KMS-11 (cell line): ENCODE measurements around the gene DYRK1A.

Experiments used
- H2AFZ ChIP-seq: fragments of 200-600 bp; sonication (generic); 2 replicates; pipeline ENCODE4 v1.6.1; 2016; ENCODE audit warnings: antibody characterized with exemption, mixed run types, low read depth
- H3K27ac ChIP-seq: fragments of 200-600 bp; sonication (generic); 2 replicates; pipeline ENCODE4 v1.6.1; 2016; ENCODE audit warnings: mild to moderate bottlenecking, mixed run types
- H3K27me3 ChIP-seq: fragments of 200-600 bp; sonication (generic); 2 replicates; pipeline ENCODE4 v1.6.1; 2017; ENCODE audit warnings: mild to moderate bottlenecking, low read depth, mixed run types, moderate library complexity; ENCODE audit not compliant: insufficient read depth
- H3K36me3 ChIP-seq: fragments of 200-600 bp; sonication (generic); 2 replicates; pipeline ENCODE4 v1.6.1; 2017; ENCODE audit warnings: mild to moderate bottlenecking, mixed run types; ENCODE audit not compliant: insufficient read depth
- H3K4me1 ChIP-seq: fragments of 200-600 bp; sonication (generic); 2 replicates; pipeline ENCODE4 v1.6.1; 2016; ENCODE audit warnings: mild to moderate bottlenecking, low read depth, mixed run types; ENCODE audit not compliant: poor library complexity, severe bottlenecking
- H3K4me2 ChIP-seq: fragments of 200-600 bp; sonication (generic); 2 replicates; pipeline ENCODE4 v1.7.0; 2016; ENCODE audit warnings: mild to moderate bottlenecking, mixed run types
- H3K4me3 ChIP-seq: fragments of 200-600 bp; sonication (generic); IDR thresholded peaks from 2 replicates; pipeline ENCODE4 v1.6.1; 2017; ENCODE audit warnings: low read depth, low read length, mixed read lengths; ENCODE audit not compliant: insufficient read depth
- H3K79me2 ChIP-seq: fragments of 200-600 bp; sonication (generic); 2 replicates; pipeline ENCODE4 v1.6.1; 2016; ENCODE audit warnings: low read depth, mixed run types; ENCODE audit not compliant: insufficient read depth
- H3K9ac ChIP-seq: fragments of 200-600 bp; sonication (generic); 2 replicates; pipeline ENCODE4 v1.6.1; 2016; ENCODE audit warnings: mild to moderate bottlenecking, mixed run types
- H4K20me1 ChIP-seq: fragments of 200-600 bp; sonication (generic); 2 replicates; pipeline ENCODE4 v1.6.1; 2016; ENCODE audit warnings: mild to moderate bottlenecking, mixed run types; ENCODE audit not compliant: insufficient read depth
- TF ChIP-seq, protein P1 (sequence below): fragments of 200-600 bp; sonication (generic); conservative IDR thresholded peaks from 2 replicates; pipeline ENCODE4 v1.6.1; 2017; ENCODE audit warnings: low read depth, mild to moderate bottlenecking, antibody characterized with exemption, low read length, moderate library complexity, mixed read lengths

Gene DYRK1A

DNA sequence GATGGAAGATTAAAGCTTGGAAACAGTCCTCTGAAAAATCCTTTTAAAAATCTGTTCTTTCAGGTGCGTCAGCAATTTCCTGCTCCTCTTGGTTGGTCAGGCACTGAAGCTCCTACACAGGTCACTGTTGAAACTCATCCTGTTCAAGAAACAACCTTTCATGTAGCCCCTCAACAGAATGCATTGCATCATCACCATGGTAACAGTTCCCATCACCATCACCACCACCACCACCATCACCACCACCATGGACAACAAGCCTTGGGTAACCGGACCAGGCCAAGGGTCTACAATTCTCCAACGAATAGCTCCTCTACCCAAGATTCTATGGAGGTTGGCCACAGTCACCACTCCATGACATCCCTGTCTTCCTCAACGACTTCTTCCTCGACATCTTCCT is 145.3 kb downstream of the DYRK1A start:
- peaks cover 12% of the 10 kb centered on the region for H3K4me1 ChIP-seq
- H4K20me1 ChIP-seq, result no peaks in the 10 kb centered on the region
- no peak overlapping the region for H3K4me2 ChIP-seq
- H2AFZ ChIP-seq, result no peak overlapping the region
- no peaks in the 10 kb centered on the region for H3K79me2 ChIP-seq
- H3K27me3 ChIP-seq, result no peaks in the 10 kb centered on the region
- no peak overlapping the region for H3K27ac ChIP-seq
- TF ChIP-seq, protein P1, sequence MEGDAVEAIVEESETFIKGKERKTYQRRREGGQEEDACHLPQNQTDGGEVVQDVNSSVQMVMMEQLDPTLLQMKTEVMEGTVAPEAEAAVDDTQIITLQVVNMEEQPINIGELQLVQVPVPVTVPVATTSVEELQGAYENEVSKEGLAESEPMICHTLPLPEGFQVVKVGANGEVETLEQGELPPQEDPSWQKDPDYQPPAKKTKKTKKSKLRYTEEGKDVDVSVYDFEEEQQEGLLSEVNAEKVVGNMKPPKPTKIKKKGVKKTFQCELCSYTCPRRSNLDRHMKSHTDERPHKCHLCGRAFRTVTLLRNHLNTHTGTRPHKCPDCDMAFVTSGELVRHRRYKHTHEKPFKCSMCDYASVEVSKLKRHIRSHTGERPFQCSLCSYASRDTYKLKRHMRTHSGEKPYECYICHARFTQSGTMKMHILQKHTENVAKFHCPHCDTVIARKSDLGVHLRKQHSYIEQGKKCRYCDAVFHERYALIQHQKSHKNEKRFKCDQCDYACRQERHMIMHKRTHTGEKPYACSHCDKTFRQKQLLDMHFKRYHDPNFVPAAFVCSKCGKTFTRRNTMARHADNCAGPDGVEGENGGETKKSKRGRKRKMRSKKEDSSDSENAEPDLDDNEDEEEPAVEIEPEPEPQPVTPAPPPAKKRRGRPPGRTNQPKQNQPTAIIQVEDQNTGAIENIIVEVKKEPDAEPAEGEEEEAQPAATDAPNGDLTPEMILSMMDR, result no peak
- H3K4me3 ChIP-seq, result no peak overlapping the region
- H3K9ac ChIP-seq, result no peak overlapping the region
- peaks cover 7% of the 10 kb centered on the region; the same call in 1 of the 2 replicates for H3K36me3 ChIP-seq

DNA sequence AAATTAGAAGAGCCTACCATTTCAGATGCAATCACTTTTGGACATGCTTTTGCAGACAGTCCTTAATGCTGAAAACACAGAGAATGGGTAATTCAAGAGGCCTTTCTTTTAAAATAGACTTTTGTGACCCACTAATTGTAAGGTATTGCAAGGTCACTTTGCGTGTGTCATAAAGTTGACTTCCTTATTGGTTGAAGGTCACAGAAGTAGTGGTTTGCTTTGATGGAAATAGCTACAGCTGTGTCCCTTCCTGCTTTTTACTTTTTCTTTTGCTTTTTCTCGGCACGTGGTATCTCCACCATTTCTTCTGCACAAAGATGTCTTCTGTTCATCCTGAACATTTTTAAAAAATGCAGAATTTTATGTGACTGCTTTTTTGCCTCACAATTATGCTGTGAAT is 146.8 kb downstream of the DYRK1A start:
- TF ChIP-seq, protein P1, result no peak
- H3K4me3 ChIP-seq, result no peak overlapping the region
- H2AFZ ChIP-seq, result no peak overlapping the region
- H3K4me2 ChIP-seq, result no peak overlapping the region
- no peak overlapping the region for H3K27ac ChIP-seq
- no peak overlapping the region for H3K9ac ChIP-seq
- H3K79me2 ChIP-seq, result no peaks in the 10 kb centered on the region
- H4K20me1 ChIP-seq, result no peaks in the 10 kb centered on the region
- H3K4me1 ChIP-seq, result no peaks in the 10 kb centered on the region
- peaks cover 7% of the 10 kb centered on the region; the same call in 1 of the 2 replicates for H3K36me3 ChIP-seq
- no peaks in the 10 kb centered on the region for H3K27me3 ChIP-seq

DNA sequence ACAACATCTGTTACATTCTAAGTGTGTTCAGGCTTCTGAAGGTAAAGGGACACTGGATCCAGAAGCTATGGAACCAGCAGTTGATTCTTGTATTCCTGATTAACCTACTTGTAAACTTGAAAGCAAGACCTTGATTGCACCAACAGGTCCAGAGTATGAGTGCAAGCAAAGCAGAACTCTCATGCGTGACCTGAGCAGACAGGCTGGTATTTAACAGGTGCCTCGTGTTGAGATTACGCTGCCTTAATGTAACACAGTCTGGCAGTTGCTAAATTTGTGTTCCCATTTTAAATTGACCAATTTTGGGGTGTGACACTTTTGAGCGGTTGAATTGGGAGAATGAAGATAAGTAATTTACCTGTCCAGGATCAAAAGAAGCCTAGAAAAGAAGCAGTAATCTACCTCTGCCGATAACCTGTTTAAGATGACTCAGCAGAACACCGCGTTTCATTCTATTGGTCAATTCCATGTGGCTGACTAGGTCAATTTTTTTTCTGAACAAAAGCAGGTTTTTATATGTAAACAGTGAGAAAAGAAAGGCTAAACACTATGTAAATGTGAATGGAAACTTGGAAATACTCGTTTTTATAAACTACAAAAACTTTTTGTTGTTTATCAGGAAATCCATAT is 147.6 kb downstream of the DYRK1A start:
- TF ChIP-seq, protein P1, result no peak
- no peak overlapping the region for H3K27ac ChIP-seq
- no peaks in the 10 kb centered on the region for H3K4me1 ChIP-seq
- no peaks in the 10 kb centered on the region for H3K27me3 ChIP-seq
- H3K36me3 ChIP-seq, result peaks cover 7% of the 10 kb centered on the region; the same call in 1 of the 2 replicates
- no peak overlapping the region for H3K9ac ChIP-seq
- no peak overlapping the region for H2AFZ ChIP-seq
- no peaks in the 10 kb centered on the region for H3K79me2 ChIP-seq
- no peak overlapping the region for H3K4me3 ChIP-seq
- no peaks in the 10 kb centered on the region for H4K20me1 ChIP-seq
- no peak overlapping the region for H3K4me2 ChIP-seq

DNA sequence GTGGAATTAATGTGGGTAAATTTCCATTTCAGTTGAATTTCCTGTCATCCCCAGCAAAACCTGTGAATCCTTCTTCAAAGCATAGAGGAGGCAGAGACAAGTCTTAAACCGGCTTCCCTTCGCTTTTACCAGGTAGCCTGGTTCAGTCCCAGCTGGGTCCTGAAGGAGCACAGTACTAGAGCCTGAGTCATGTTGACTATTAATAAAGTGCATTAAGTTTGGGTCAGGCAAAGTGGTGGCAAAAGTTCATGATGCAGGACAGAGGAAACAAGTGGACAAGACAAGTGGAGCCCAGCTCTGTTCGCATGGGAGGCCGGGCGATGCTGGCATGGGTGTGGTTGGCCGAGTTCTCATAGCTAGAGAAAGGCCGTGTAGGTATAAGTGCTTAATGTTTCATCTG is 150.4 kb downstream of the DYRK1A start:
- Histone ChIP-seq H4K20me1 (no peaks in the 10 kb centered on the region), H2AFZ (no peak overlapping the region), H3K4me3 (no peak overlapping the region), H3K9ac (no peak overlapping the region), H3K27me3 (no peaks in the 10 kb centered on the region), H3K4me1 (no peaks in the 10 kb centered on the region), H3K4me2 (no peak overlapping the region), H3K27ac (no peak overlapping the region), H3K36me3 (no peaks in the 10 kb centered on the region; the same call in 1 of the 2 replicates), H3K79me2 (no peaks in the 10 kb centered on the region)
- TF ChIP-seq, protein P1, result no peak
